ENCODE data around the gene TSPAN2.

Gene TSPAN2

GRCh38 chr1:115090956-115091355, 1.7 kb upstream of the TSPAN2 start:
- Mint-ChIP-seq H3K4me3 (no peak overlapping the region), H3K9me3 (no peaks in the 10 kb centered on the region), H3K27ac (no peak overlapping the region), H3K4me1 (peaks cover 32% of the 10 kb centered on the region), H3K27me3 (peaks cover 9% of the 10 kb centered on the region)
- DNase-seq (no peak), ATAC-seq (no peak)

- Mint-ChIP-seq H3K9me3 (no peaks in the 10 kb centered on the region), H3K4me3 (peak overlapping the region in 1 of 2 donors; percentile 83), H3K4me1 (peaks cover 32% of the 10 kb centered on the region), H3K27ac (no peak overlapping the region), H3K27me3 (peaks cover 9% of the 10 kb centered on the region)
- ATAC-seq (no peak), DNase-seq (no peak)
These were observed 1.2 kb upstream of the TSPAN2 start for GRCh38 chr1:115090540-115090939.

- DNase-seq (no peak), ATAC-seq (no peak)
- Mint-ChIP-seq H3K27ac (no peak overlapping the region), H3K4me3 (peak overlapping the region; percentile 76 to 83), H3K27me3 (peaks cover 9% of the 10 kb centered on the region), H3K4me1 (peaks cover 33% of the 10 kb centered on the region), H3K9me3 (no peaks in the 10 kb centered on the region)
These were observed 835 bp upstream of the TSPAN2 start for GRCh38 chr1:115090186-115090490.

GRCh38 chr1:115088871-115089419, 358 bp downstream of the TSPAN2 start:
- Mint-ChIP-seq H3K27ac (peak overlapping the region in 1 of 2 donors; percentile 42), H3K9me3 (no peaks in the 10 kb centered on the region), H3K4me3 (peak overlapping the region; percentile 71 to 72), H3K4me1 (peaks cover 39% of the 10 kb centered on the region), H3K27me3 (peaks cover 9% of the 10 kb centered on the region)
- DNase-seq = no peak
- ATAC-seq = peak; percentile 21

GRCh38 chr1:115088115-115088778, 1.1 kb downstream of the TSPAN2 start:
- Mint-ChIP-seq H3K9me3 (no peaks in the 10 kb centered on the region), H3K27ac (peak overlapping the region in 1 of 2 donors; percentile 42)
- ATAC-seq = no peak

DNA sequence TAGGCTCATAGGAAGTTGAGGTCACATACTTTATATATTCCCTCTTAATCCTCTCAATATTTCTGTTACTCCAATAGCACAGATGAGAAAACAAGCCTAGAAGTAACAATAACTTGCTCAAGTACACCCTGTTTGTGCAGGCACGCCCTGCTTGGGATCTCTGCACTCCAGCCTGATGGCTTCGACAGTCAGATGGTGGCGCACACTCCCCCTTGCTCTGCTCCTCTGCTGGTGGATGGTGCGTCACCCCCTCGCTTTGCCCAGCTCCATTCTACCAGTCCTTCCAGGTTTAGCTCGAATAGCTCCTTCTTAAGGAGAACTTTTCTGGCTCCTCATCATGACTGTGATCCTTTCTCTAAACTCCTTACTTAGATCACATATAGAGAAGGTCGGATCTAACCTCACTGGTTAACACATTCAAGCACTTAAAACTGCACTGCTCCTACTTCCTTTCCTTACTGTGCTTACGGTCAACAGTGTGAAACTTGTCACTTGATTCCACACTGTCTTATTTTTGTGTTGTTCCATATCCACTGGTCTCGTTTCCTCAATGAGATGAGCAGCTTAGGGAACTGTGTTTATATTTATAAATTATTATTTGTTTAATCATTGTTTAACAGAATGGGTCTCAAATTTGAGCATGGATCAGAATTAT, 3.0 kb downstream of the TSPAN2 start:
- ATAC-seq = no peak
- H3K27ac Mint-ChIP-seq = no peak overlapping the region
- no peak overlapping the region for H3K4me3 Mint-ChIP-seq
- no peak for DNase-seq
- H3K4me1 Mint-ChIP-seq = peaks cover 31% of the 10 kb centered on the region
- peaks cover 9% of the 10 kb centered on the region for H3K27me3 Mint-ChIP-seq
- no peaks in the 10 kb centered on the region for H3K9me3 Mint-ChIP-seq

More at GRCh38 chr1:115088115-115088778, 1.1 kb downstream of the TSPAN2 start:
- peaks cover 39% of the 10 kb centered on the region for H3K4me1 Mint-ChIP-seq
- peaks cover 9% of the 10 kb centered on the region for H3K27me3 Mint-ChIP-seq
- H3K4me3 Mint-ChIP-seq = peak overlapping the region; percentile 71 to 72
- DNase-seq = no peak

DNA sequence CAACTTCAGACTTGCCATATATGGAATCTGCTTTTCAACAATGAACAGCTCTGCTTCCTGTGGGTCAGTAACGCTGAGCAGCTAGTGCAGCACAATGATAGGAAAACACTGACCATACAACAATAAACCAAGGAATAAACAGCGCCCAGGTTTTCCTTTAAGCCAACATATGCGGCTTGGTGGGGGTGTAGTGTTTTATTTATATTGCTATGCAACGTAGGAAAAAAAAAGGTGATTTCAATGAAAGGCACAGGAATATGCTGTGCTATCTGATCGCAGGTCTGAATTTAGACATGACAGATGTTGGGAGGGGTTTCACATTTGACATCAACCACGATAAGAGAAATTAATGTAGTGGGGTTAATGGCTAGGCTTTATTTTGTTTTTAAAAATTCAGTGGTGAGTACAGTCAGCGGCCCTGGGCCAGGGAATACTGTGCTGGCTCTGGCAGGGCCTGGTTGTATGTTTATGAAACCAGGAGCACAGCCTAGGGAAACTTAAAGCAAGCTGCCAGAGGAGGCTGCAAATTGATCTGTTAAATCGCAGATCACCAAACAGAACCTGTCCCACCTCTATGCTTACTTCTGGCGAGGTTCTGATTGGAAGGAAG, 4.3 kb downstream of the TSPAN2 start:
- Mint-ChIP-seq H3K9me3 (no peaks in the 10 kb centered on the region), H3K27ac (no peak overlapping the region), H3K4me3 (no peak overlapping the region), H3K4me1 (peaks cover 19% of the 10 kb centered on the region), H3K27me3 (peaks cover 9% of the 10 kb centered on the region)
- ATAC-seq = no peak
- DNase-seq = no peak

- Mint-ChIP-seq H3K4me3 (no peak overlapping the region), H3K27ac (no peak overlapping the region), H3K27me3 (no peaks in the 10 kb centered on the region), H3K9me3 (no peaks in the 10 kb centered on the region), H3K4me1 (peaks cover 7% of the 10 kb centered on the region)
- ATAC-seq (no peak), DNase-seq (no peak)
These were observed 6.4 kb downstream of the TSPAN2 start for GRCh38 chr1:115082949-115083348.

- no peak for DNase-seq
- Mint-ChIP-seq H3K9me3 (no peaks in the 10 kb centered on the region), H3K4me1 (peaks cover 15% of the 10 kb centered on the region), H3K4me3 (no peak overlapping the region), H3K27ac (no peak overlapping the region), H3K27me3 (peaks cover 12% of the 10 kb centered on the region)
- ATAC-seq = no peak
These were observed 10.6 kb downstream of the TSPAN2 start for GRCh38 chr1:115078708-115079107.

GRCh38 chr1:115077984-115078330, 11.3 kb downstream of the TSPAN2 start:
- Mint-ChIP-seq H3K27ac (no peak overlapping the region), H3K9me3 (no peaks in the 10 kb centered on the region), H3K4me3 (no peak overlapping the region), H3K27me3 (peaks cover 12% of the 10 kb centered on the region), H3K4me1 (peaks cover 22% of the 10 kb centered on the region)
- DNase-seq = no peak
- ATAC-seq = no peak

GRCh38 chr1:115077286-115077983, 11.9 kb downstream of the TSPAN2 start:
- DNase-seq = no peak

GRCh38 chr1:115076384-115076915, 12.9 kb downstream of the TSPAN2 start:
- H3K4me1 Mint-ChIP-seq = peaks cover 37% of the 10 kb centered on the region
- no peaks in the 10 kb centered on the region for H3K9me3 Mint-ChIP-seq
- no peak for ATAC-seq
- peaks cover 12% of the 10 kb centered on the region for H3K27me3 Mint-ChIP-seq
- H3K4me3 Mint-ChIP-seq = no peak overlapping the region
- H3K27ac Mint-ChIP-seq = no peak overlapping the region
- DNase-seq = no peak

More at GRCh38 chr1:115077286-115077983, 11.9 kb downstream of the TSPAN2 start:
- ATAC-seq = no peak
- Mint-ChIP-seq H3K27me3 (peaks cover 12% of the 10 kb centered on the region), H3K9me3 (no peaks in the 10 kb centered on the region), H3K4me3 (no peak overlapping the region), H3K4me1 (peaks cover 27% of the 10 kb centered on the region), H3K27ac (no peak overlapping the region)

DNA sequence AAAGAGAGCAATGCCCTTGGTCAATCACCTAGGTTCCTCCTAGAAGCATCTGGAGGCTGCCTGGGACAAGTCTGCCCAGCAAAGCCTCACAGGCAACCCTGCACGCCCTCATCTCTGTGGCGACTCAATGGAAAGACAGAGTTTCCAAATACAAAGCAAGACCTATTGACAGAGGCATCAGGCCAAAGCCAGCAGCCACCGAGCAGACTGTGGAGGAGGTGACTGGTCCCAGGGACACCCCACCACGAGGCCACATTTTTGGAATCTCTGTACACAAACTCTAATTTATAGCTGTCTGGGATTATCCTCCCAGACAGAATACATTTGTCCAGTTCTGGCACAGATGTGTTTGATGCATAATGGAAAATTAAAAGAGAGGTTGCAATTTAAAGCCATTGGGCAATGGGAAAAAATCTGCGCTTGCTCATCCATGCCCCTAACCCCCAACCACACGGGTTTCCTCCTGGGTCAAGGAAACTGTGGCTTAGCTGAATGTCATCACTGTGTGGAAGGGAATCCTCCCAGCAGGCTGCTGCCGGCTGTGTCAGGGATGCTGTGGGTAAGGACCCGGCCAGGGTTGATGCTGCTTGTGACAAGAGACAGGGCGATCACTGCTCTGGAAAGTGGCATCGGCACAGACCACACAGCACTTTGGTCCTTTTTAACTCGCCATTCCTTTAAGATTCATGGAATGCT, 14.3 kb downstream of the TSPAN2 start:
- H3K27ac Mint-ChIP-seq = no peak overlapping the region
- H3K4me3 Mint-ChIP-seq = no peak overlapping the region
- DNase-seq = no peak
- peaks cover 12% of the 10 kb centered on the region for H3K27me3 Mint-ChIP-seq
- H3K9me3 Mint-ChIP-seq = no peaks in the 10 kb centered on the region
- peaks cover 52% of the 10 kb centered on the region for H3K4me1 Mint-ChIP-seq
- ATAC-seq = no peak

DNA sequence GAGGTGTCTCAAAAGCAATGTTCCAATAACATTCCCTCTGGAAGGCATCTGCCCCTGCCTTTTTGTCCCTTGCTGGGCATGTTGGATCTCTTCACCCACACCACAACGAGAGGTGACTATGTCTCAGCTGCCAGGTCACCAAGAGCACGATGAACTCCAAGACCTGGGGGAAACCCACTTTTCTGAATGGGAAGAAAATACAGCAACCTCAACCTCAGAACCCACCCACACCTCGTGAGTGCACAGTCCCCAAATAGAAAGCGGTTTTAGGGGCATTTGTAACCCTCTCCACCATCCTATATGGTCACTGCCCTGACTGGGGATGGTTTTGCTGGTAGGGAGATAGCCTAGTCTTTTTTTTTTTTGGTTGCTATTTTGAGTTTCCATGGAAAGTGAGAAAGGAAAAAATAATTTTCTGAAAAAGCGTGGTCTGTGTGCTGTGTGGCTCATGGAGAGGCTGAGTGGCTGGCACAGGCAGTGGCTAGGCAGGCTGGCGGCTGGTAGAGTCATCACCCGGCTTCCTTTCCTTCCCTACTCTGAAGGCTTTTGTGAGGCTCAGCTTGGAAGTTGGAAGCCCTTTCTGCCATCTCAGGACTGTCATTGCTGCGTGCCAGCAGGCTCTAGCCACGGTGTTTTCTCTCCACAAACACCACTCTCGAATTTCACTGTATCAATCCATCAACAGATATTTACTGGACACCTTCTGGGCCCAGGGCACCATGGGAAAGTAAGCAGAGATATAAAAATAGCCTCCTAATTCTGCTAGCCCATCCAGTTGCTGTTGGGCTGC, 15.8 kb downstream of the TSPAN2 start:
- H3K4me3 Mint-ChIP-seq = peak overlapping the region in 1 of 2 donors; percentile 13
- no peaks in the 10 kb centered on the region for H3K9me3 Mint-ChIP-seq
- ATAC-seq = peak; percentile 89
- H3K27me3 Mint-ChIP-seq = peaks cover 12% of the 10 kb centered on the region
- peak in 1 of 2 donors; percentile 48 for DNase-seq
- peaks cover 67% of the 10 kb centered on the region for H3K4me1 Mint-ChIP-seq
- peak overlapping the region in 1 of 2 donors; percentile 27 for H3K27ac Mint-ChIP-seq

All from stimulated activated naive CD8-positive, alpha-beta T cell treated with anti-CD3 and anti-CD28 coated beads, Interleukin-15, amount 100 ng/mL, for 72 hours (primary cell).